H1 (cell line): ENCODE results near the gene CTCF. TPM values are rescaled to one million over a fixed set of nuclear protein-coding genes. Genes with fewer than 3 reads are reported as not detected.

Experiments
- CTCF ChIA-PET: fragments of 300-600 bp; sonication (Branson Sonifier 250); formaldehyde crosslinking; loops from one replicate; lab custom pipeline; 2021; ENCODE audit not compliant: partially characterized antibody; lab: Charles Lee
- POLR2A ChIA-PET: fragments of 300-600 bp; sonication (Branson Sonifier 250); formaldehyde crosslinking; loops from one replicate; lab custom pipeline; 2021; ENCODE audit warnings: inconsistent platforms; ENCODE audit not compliant: partially characterized antibody; lab: Charles Lee
- DNase-seq, 2 experiments: peaks; one replicate each; pipeline versions ENCODE4 v3.0.0 to v3.0.0-alpha.2; 2010 to 2022; ENCODE audit warnings: low spot score in 2 of 2, low read depth in 1 of 2, mixed read lengths in 1 of 2
- FAIRE-seq: peaks from 2 replicates; lab custom pipeline; 2011; peaks lifted over from hg19 to GRCh38; lab: Jason Lieb, UNC
- H2AFZ ChIP-seq: 2 replicates; pipeline ENCODE4 v1.8.1; 2012; ENCODE audit warnings: low read length, inconsistent platforms
- H2AK5ac ChIP-seq: 2 replicates; pipeline ENCODE4 v1.6.1; 2013; ENCODE audit warnings: low read depth, low read length
- H2BK120ac ChIP-seq: replicated peaks from 2 replicates; pipeline ENCODE3; 2013; ENCODE audit warnings: low read depth, low read length, inconsistent platforms
- H2BK12ac ChIP-seq: 2 replicates; pipeline ENCODE4 v1.6.1; 2013; ENCODE audit warnings: low read depth, low read length
- H2BK15ac ChIP-seq: 2 replicates; pipeline ENCODE4 v1.6.1; 2013; ENCODE audit warnings: low read length
- H2BK20ac ChIP-seq: 2 replicates; pipeline ENCODE4 v1.6.1; 2013; ENCODE audit warnings: low read length
- H2BK5ac ChIP-seq: 2 replicates; pipeline ENCODE4 v1.6.1; 2013; ENCODE audit warnings: low read depth, low read length
- H3K14ac ChIP-seq: 2 replicates; pipeline ENCODE4 v1.6.1; 2013; ENCODE audit warnings: inconsistent platforms; ENCODE audit not compliant: insufficient read length
- H3K18ac ChIP-seq: 2 replicates; pipeline ENCODE4 v1.6.1; 2013; ENCODE audit warnings: low read length; ENCODE audit errors: extremely low read depth
- H3K23ac ChIP-seq: 2 replicates; pipeline ENCODE4 v1.6.1; 2013; ENCODE audit warnings: inconsistent platforms; ENCODE audit not compliant: insufficient read length
- H3K23me2 ChIP-seq: 2 replicates; pipeline ENCODE4 v1.6.1; 2013; ENCODE audit warnings: low read depth, low read length
- H3K27ac ChIP-seq: 2 replicates; pipeline ENCODE4 v1.6.1; 2011; ENCODE audit warnings: low read depth, low read length, inconsistent platforms
- H3K27me3 ChIP-seq, 4 experiments: replicated peaks in 1 of 4; 1 replicate in 1 of 4; 2 replicates in 3 of 4; pipeline versions ENCODE4 v1.6.1 to v1.8.1; 2011 to 2013; ENCODE audit warnings: low read length in 3 of 4, mild to moderate bottlenecking in 3 of 4, inconsistent platforms in 2 of 4, mixed read lengths in 2 of 4, moderate library complexity in 1 of 4; ENCODE audit not compliant: control insufficient read depth in 3 of 4, insufficient read depth in 3 of 4; ENCODE audit errors: extremely low read depth in 1 of 4
- H3K36me3 ChIP-seq, 4 experiments: 2 replicates each; pipeline versions ENCODE4 v1.6.1 to v1.8.1; 2011 to 2013; ENCODE audit warnings: mild to moderate bottlenecking in 4 of 4, low read length in 3 of 4, moderate library complexity in 2 of 4, control low read depth in 1 of 4, inconsistent platforms in 1 of 4; ENCODE audit not compliant: insufficient read depth in 4 of 4, control insufficient read depth in 2 of 4
- H3K4ac ChIP-seq: replicated peaks from 2 replicates; pipeline ENCODE3; 2013; ENCODE audit warnings: low read length, low read depth, mixed read lengths, inconsistent platforms; ENCODE audit not compliant: insufficient read length
- H3K4me1 ChIP-seq, 4 experiments: replicated peaks in 1 of 4; 1 replicate in 1 of 4; 2 replicates in 3 of 4; pipeline versions ENCODE4 v1.6.1 to v1.8.1; 2011 to 2013; ENCODE audit warnings: low read length in 3 of 4, inconsistent platforms in 2 of 4, mixed read lengths in 1 of 4; ENCODE audit not compliant: insufficient read depth in 4 of 4, control insufficient read depth in 3 of 4
- H3K4me2 ChIP-seq, 2 experiments: 2 replicates each; pipeline versions ENCODE4 v1.6.1 to v1.8.1; 2011 to 2013; ENCODE audit warnings: low read depth in 2 of 2, low read length in 2 of 2, control low read depth in 1 of 2, inconsistent platforms in 1 of 2, mild to moderate bottlenecking in 1 of 2; ENCODE audit not compliant: insufficient read depth in 1 of 2
- H3K4me3 ChIP-seq, 4 experiments: fragments of 200-600, 300-600 bp in 1 of 4; sonication (generic), shearing (Covaris generic), sonication (Bioruptor Twin) in 1 of 4; 2 replicates each; pipeline versions ENCODE4 v1.5.1 to v1.8.1; 2011 to 2016; ENCODE audit warnings: low read length in 4 of 4, low read depth in 3 of 4, control low read depth in 2 of 4, inconsistent platforms in 2 of 4, mild to moderate bottlenecking in 2 of 4, mixed read lengths in 1 of 4, moderate library complexity in 1 of 4; ENCODE audit not compliant: insufficient read depth in 2 of 4; ENCODE audit errors: extremely low read depth in 1 of 4
- H3K56ac ChIP-seq: replicated peaks from 2 replicates; pipeline ENCODE3; 2013; ENCODE audit warnings: low read depth, mild to moderate bottlenecking, mixed read lengths, low read length, inconsistent platforms; ENCODE audit not compliant: insufficient read length
- H3K79me1 ChIP-seq: 2 replicates; pipeline ENCODE4 v1.6.1; 2013; ENCODE audit warnings: low read depth, low read length, control low read depth
- H3K79me2 ChIP-seq, 2 experiments: 2 replicates each; pipeline versions ENCODE4 v1.6.1 to v1.8.1; 2012 to 2013; ENCODE audit warnings: low read length in 2 of 2, mild to moderate bottlenecking in 2 of 2, inconsistent platforms in 1 of 2; ENCODE audit not compliant: insufficient read depth in 2 of 2, control insufficient read depth in 1 of 2
- H3K9ac ChIP-seq, 4 experiments: replicated peaks in 1 of 4; 1 replicate in 1 of 4; 2 replicates in 3 of 4; pipeline versions ENCODE4 v1.6.1 to v1.8.1; 2011 to 2013; ENCODE audit warnings: low read depth in 3 of 4, low read length in 3 of 4, control low read depth in 2 of 4, mild to moderate bottlenecking in 2 of 4, moderate library complexity in 2 of 4, inconsistent platforms in 1 of 4; ENCODE audit errors: extremely low read depth in 1 of 4
- H3K9me3 ChIP-seq, 2 experiments: 2 replicates each; pipeline versions ENCODE4 v1.6.1 to v1.8.1; 2012 to 2013; ENCODE audit warnings: mild to moderate bottlenecking in 2 of 2, moderate library complexity in 2 of 2, control low read depth in 1 of 2, inconsistent platforms in 1 of 2, low read depth in 1 of 2, low read length in 1 of 2, mixed read lengths in 1 of 2; ENCODE audit not compliant: insufficient read depth in 2 of 2
- H4K20me1 ChIP-seq, 2 experiments: replicated peaks in 1 of 2; 2 replicates each; pipeline versions ENCODE3 to v1.8.1; 2011 to 2013; ENCODE audit warnings: inconsistent platforms in 2 of 2, low read length in 2 of 2, mild to moderate bottlenecking in 1 of 2; ENCODE audit not compliant: insufficient read depth in 2 of 2, control insufficient read depth in 1 of 2
- H4K5ac ChIP-seq: 2 replicates; pipeline ENCODE4 v1.6.1; 2013; ENCODE audit warnings: low read length, low read depth, mixed read lengths, inconsistent platforms; ENCODE audit not compliant: insufficient read length
- H4K8ac ChIP-seq: 2 replicates; pipeline ENCODE4 v1.8.0; 2013; ENCODE audit warnings: mild to moderate bottlenecking, moderate library complexity, low read length, inconsistent platforms; ENCODE audit not compliant: insufficient read depth; ENCODE audit errors: extremely low read depth
- H4K91ac ChIP-seq: replicated peaks from 2 replicates; pipeline ENCODE3; 2013; ENCODE audit warnings: low read length, mixed read lengths, inconsistent platforms; ENCODE audit not compliant: insufficient read length
- CHD2 ChIP-seq: IDR thresholded peaks from 2 replicates; pipeline ENCODE4 v1.6.1; 2012; ENCODE audit warnings: low read length, improper control_type of control experiment
- CTBP2 ChIP-seq: IDR thresholded peaks from 2 replicates; pipeline ENCODE4 v1.7.0; 2011; ENCODE audit warnings: borderline replicate concordance, mild to moderate bottlenecking, moderate library complexity, mixed read lengths, low read length; ENCODE audit not compliant: insufficient read depth, insufficient read length
- EGR1 ChIP-seq: IDR thresholded peaks from 2 replicates; pipeline ENCODE4 v1.6.1; 2011; ENCODE audit warnings: low read depth, low read length, borderline replicate concordance
- HDAC6 ChIP-seq: IDR thresholded peaks from one replicate; pipeline ENCODE4 v1.7.1; 2012; ENCODE audit warnings: low read depth, mild to moderate bottlenecking, inconsistent platforms, low read length, moderate library complexity
- KDM5A ChIP-seq: fragments of 200-600 bp; IDR thresholded peaks from 2 replicates; pipeline ENCODE4 v1.7.1; 2012; ENCODE audit warnings: mild to moderate bottlenecking, low read length, inconsistent platforms, mixed read lengths
- POLR2AphosphoS5 ChIP-seq: IDR thresholded peaks from 2 replicates; pipeline ENCODE4 v1.6.1; 2011; ENCODE audit warnings: low read depth, low read length
- POU5F1 ChIP-seq: IDR thresholded peaks from 2 replicates; pipeline ENCODE4 v1.6.1; 2011; ENCODE audit warnings: low read depth, mild to moderate bottlenecking, low read length, moderate library complexity
- SAP30 ChIP-seq: fragments of 300-600 bp; sonication (generic); IDR thresholded peaks from 2 replicates; pipeline ENCODE4 v1.7.1; 2012; ENCODE audit warnings: low read length, moderate library complexity, mild to moderate bottlenecking, inconsistent platforms; ENCODE audit not compliant: insufficient read depth, insufficient replicate concordance
- SUZ12 ChIP-seq: fragments of 200-600 bp; sonication (generic); IDR thresholded peaks from 2 replicates; pipeline ENCODE4 v1.6.1; 2012; ENCODE audit warnings: mild to moderate bottlenecking, inconsistent platforms, low read length, moderate library complexity, mixed read lengths
- WGBS, 2 experiments: shearing (Covaris generic) in 1 of 2; methylation state at CpG; one replicate each; pipeline versions ENCODE4 v1.1.6 to v1.1.7; 2013 to 2015; ENCODE audit warnings: low lambda C conversion rate in 2 of 2, mixed read lengths in 2 of 2, inconsistent platforms in 1 of 2, low coverage in 1 of 2, missing lambda C conversion rate in 1 of 2; ENCODE audit not compliant: insufficient replicate concordance in 2 of 2, insufficient coverage in 1 of 2, insufficient read length in 1 of 2; ENCODE audit errors: extremely low coverage in 1 of 2, missing lambda C conversion rate in 1 of 2; 5-methylcytosine and 5-hydroxymethylcytosine counted together
- polyA plus RNA-seq, 7 experiments: library from polyadenylated mRNA; depleted of rRNA in 3 of 7; stranded (reverse) in 5 of 7; unstranded in 2 of 7; fragments of >200 nt in 5 of 7; fragments of 200-250 nt in 2 of 7; gene quantifications; 1 replicate in 5 of 7; 2 replicates in 1 of 7; 4 replicates in 1 of 7; pipeline versions ENCODE4 v1.2.1 to v1.2.3, GENCODE V29; 2011 to 2013; ENCODE audit warnings: missing spikeins in 2 of 7, mixed read lengths in 2 of 7
- total RNA-seq: library from RNA; stranded (reverse); fragmentation: NEBNext Ultra II Directional; extraction: Animal tissue kit (Norgen Biotek cat#: 25700); gene quantifications from 2 replicates; pipeline ENCODE4 v1.2.1, GENCODE V29; 2021

Gene CTCF
- total and polyA plus RNA-seq, 2 of the 8 experiments (the other 6 are each of a cell fraction or from before 2014, with no cell fraction given): 32.4 to 66.0 TPM

DNA sequence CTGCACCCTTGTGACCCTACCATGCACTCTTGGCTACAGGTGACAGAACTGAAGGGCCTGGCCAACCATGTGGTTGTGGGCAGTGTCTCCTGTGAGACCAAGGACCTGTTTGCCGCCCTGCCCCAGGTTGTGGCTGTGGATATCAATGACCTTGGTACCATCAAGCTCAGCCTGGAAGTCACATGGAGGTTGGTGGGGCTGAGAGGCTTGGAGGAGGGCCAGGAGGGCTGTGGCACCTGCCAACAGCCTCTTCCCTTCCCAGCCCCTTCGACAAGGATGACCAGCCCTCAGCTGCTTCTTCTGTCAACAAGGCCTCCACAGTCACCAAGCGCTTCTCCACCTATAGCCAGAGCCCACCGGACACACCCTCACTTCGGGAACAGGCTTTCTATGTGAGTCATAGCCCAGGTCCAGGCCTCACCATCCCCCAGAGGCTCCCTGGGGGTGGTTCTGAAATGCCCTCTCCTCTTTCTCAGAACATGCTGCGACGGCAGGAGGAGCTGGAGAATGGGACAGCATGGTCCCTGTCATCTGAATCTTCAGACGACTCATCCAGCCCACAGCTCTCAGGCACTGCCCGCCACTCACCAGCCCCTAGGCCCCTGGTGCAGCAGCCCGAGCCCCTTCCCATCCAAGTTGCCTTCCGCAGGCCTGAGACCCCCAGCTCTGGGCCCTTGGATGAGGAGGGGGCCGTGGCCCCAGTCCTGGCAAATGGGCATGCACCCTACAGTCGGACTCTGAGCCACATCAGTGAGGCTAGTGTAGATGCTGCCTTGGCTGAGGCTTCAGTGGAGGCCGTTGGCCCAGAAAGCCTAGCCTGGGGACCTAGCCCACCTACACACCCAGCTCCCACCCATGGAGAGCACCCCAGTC is 20.7 kb upstream of the CTCF start:
- H3K4me1 ChIP-seq: peaks cover 0 to 11% (median 6%) of the 10 kb centered on the region in 4 experiments; a peak in 5 of 7 replicates
- FAIRE-seq (no peak), DNase-seq (no peak)
- H3K23ac ChIP-seq: no peak overlapping the region
- no peak overlapping the region for H2BK15ac ChIP-seq
- no peak overlapping the region; the same call in 1 of the 2 replicates for H4K8ac ChIP-seq
- no peak overlapping the region for H3K9ac ChIP-seq
- H4K5ac ChIP-seq: no peak overlapping the region
- H3K9me3 ChIP-seq: no peaks in the 10 kb centered on the region
- H3K56ac ChIP-seq: no peak overlapping the region
- WGBS, 2 experiments: 84% methylated on average over 14 of the region's 14 CpGs; no CpG with 5 or more reads in 1 of the 2 experiments
- no peak overlapping the region for H2AFZ ChIP-seq
- H3K79me1 ChIP-seq: no peaks in the 10 kb centered on the region; the same call in 1 of the 2 replicates
- POLR2A ChIA-PET: interaction anchor here (0.6 to 5.1 kb wide), 6 partner anchors 9 to 56 kb away, joined by 3 to 27 read pairs (median 4); partner anchors contain the start of gene CTCF
- H3K23me2 ChIP-seq: peaks cover 16% of the 10 kb centered on the region; the same call in 1 of the 2 replicates
- H3K4me3 ChIP-seq: no peak overlapping the region
- no peaks in the 10 kb centered on the region for H3K79me2 ChIP-seq
- H3K27ac ChIP-seq: no peak overlapping the region
- H3K18ac ChIP-seq: no peak overlapping the region
- H2AK5ac ChIP-seq: no peak overlapping the region
- H2BK12ac ChIP-seq: no peak overlapping the region
- H4K91ac ChIP-seq: no peak overlapping the region
- no peak overlapping the region for H3K4ac ChIP-seq
- H2BK20ac ChIP-seq: no peak overlapping the region
- H3K27me3 ChIP-seq: peaks cover 24 to 50% (median 48%) of the 10 kb centered on the region in 4 experiments
- H3K4me2 ChIP-seq: no peak overlapping the region
- H3K14ac ChIP-seq: no peak overlapping the region
- CTCF ChIA-PET: interaction anchor here (0.6 to 3.8 kb wide), 11 partner anchors 12 to 303 kb away, joined by 3 to 23 read pairs (median 5); partner anchors contain the start of gene CARMIL2
- H4K20me1 ChIP-seq: peaks cover 11 to 22% of the 10 kb centered on the region in 2 experiments
- H2BK5ac ChIP-seq: no peak overlapping the region
- H3K36me3 ChIP-seq: peaks cover 0 to 3% (median 0%) of the 10 kb centered on the region in 4 experiments; a peak in 2 of 8 replicates
- H2BK120ac ChIP-seq: no peak overlapping the region
- TF ChIP-seq POU5F1 (no peak), POLR2AphosphoS5 (no peak), SUZ12 (no peak), EGR1 (no peak), CHD2 (no peak), SAP30 (no peak), KDM5A (no peak), HDAC6 (no peak), CTBP2 (no peak)
